Measurements from ENCODE around the gene VWA8. TPM values are rescaled to one million over a fixed set of nuclear protein-coding genes. Genes with fewer than 3 reads are reported as not detected.
"Not testable (repeated sequence)": the region's sequence is repeated elsewhere in the genome, so short reads cannot be mapped to it uniquely, and the experiment has no call there.

The VWA8 gene
- total and polyA plus RNA-seq, 2 of the 8 experiments (the other 6 are each of a cell fraction or from before 2014, with no cell fraction given) = 5.9 to 19.6 TPM

- 100% methylated on average over 1 of the region's 32 CpGs; no CpG with 5 or more reads in 1 of the 2 experiments for WGBS, 2 experiments (ENCODE audit: extremely low coverage in 1 of 2, insufficient coverage in 1 of 2, insufficient read length in 1 of 2, insufficient replicate concordance in 2 of 2, low coverage in 1 of 2, low lambda C conversion rate in 2 of 2, missing lambda C conversion rate in 1 of 2)
- H3K56ac ChIP-seq (replicated peaks; ENCODE audit: insufficient read length, low read depth, low read length); H3K4ac ChIP-seq (replicated peaks; ENCODE audit: insufficient read length, low read depth, low read length); H2BK15ac ChIP-seq (ENCODE audit: low read length); H3K9me3 ChIP-seq (ENCODE audit: insufficient read depth in 2 of 2, low read depth in 1 of 2, low read length in 1 of 2); FAIRE-seq; H2AFZ ChIP-seq (ENCODE audit: low read length); H4K8ac ChIP-seq (ENCODE audit: extremely low read depth, insufficient read depth, low read length); H2BK20ac ChIP-seq (ENCODE audit: low read length); H4K5ac ChIP-seq (ENCODE audit: insufficient read length, low read depth, low read length); H3K9ac ChIP-seq (replicated peaks in 1 of 4; ENCODE audit: extremely low read depth in 1 of 4, low read depth in 3 of 4, low read length in 3 of 4); H4K91ac ChIP-seq (replicated peaks; ENCODE audit: insufficient read length, low read length); H2BK120ac ChIP-seq (replicated peaks; ENCODE audit: low read depth, low read length); H3K4me1 ChIP-seq (replicated peaks in 1 of 4; ENCODE audit: control insufficient read depth in 3 of 4, insufficient read depth in 4 of 4, low read length in 3 of 4); H3K27me3 ChIP-seq (replicated peaks in 1 of 4; ENCODE audit: control insufficient read depth in 3 of 4, extremely low read depth in 1 of 4, insufficient read depth in 3 of 4, low read length in 3 of 4); POLR2A ChIA-PET (ENCODE audit: partially characterized antibody); H3K23ac ChIP-seq (ENCODE audit: insufficient read length); H3K14ac ChIP-seq (ENCODE audit: insufficient read length); DNase-seq (ENCODE audit: low read depth in 1 of 2, low spot score in 2 of 2); H3K27ac ChIP-seq (ENCODE audit: low read depth, low read length); H3K79me2 ChIP-seq (ENCODE audit: control insufficient read depth in 1 of 2, insufficient read depth in 2 of 2, low read length in 2 of 2); H3K4me2 ChIP-seq (ENCODE audit: insufficient read depth in 1 of 2, low read depth in 2 of 2, low read length in 2 of 2); H2BK5ac ChIP-seq (ENCODE audit: low read depth, low read length); H3K23me2 ChIP-seq (ENCODE audit: low read depth, low read length); H2BK12ac ChIP-seq (ENCODE audit: low read depth, low read length); H3K4me3 ChIP-seq (ENCODE audit: extremely low read depth in 1 of 4, insufficient read depth in 2 of 4, low read depth in 3 of 4, low read length in 4 of 4); H3K79me1 ChIP-seq (ENCODE audit: low read depth, low read length); H4K20me1 ChIP-seq (replicated peaks in 1 of 2; ENCODE audit: control insufficient read depth in 1 of 2, insufficient read depth in 2 of 2, low read length in 2 of 2); H3K18ac ChIP-seq (ENCODE audit: extremely low read depth, low read length); CTCF ChIA-PET (ENCODE audit: partially characterized antibody); H2AK5ac ChIP-seq (ENCODE audit: low read depth, low read length): not testable (repeated sequence)
- peaks cover 0 to 26% (median 11%) of the 10 kb centered on the region in 4 experiments; a peak in 5 of 8 replicates for H3K36me3 ChIP-seq (ENCODE audit: control insufficient read depth in 2 of 4, insufficient read depth in 4 of 4, low read length in 3 of 4)
These were observed 79.0 kb downstream of the VWA8 start for GRCh38 chr13:41881890-41882289.
